Parathyroid adenoma (tissue), 2 donors: ENCODE results near the gene ELF5.

Source experiments
- H2AFZ ChIP-seq: fragments of 300-600 bp; sonication (generic); one replicate; pipeline ENCODE4 v1.7.0; 2017; ENCODE audit warnings: antibody characterized with exemption, mild to moderate bottlenecking
- H3K27ac ChIP-seq: fragments of 300-600 bp; sonication (generic); one replicate; pipeline ENCODE4 v1.7.0; 2017
- H3K27me3 ChIP-seq: fragments of 300-600 bp; sonication (generic); one replicate; pipeline ENCODE4 v1.7.0; 2017; ENCODE audit warnings: low read length; ENCODE audit not compliant: control insufficient read depth, insufficient read depth
- H3K36me3 ChIP-seq: fragments of 300-600 bp; sonication (generic); one replicate; pipeline ENCODE4 v1.7.0; 2017; ENCODE audit warnings: low read length; ENCODE audit not compliant: control insufficient read depth, insufficient read depth
- H3K4me1 ChIP-seq: fragments of 300-600 bp; sonication (generic); one replicate; pipeline ENCODE4 v1.7.0; 2017; ENCODE audit warnings: control low read depth
- H3K4me2 ChIP-seq: fragments of 300-600 bp; sonication (generic); one replicate; pipeline ENCODE4 v1.7.0; 2017; ENCODE audit warnings: low read length
- H3K4me3 ChIP-seq: fragments of 300-600 bp; sonication (generic); one replicate; pipeline ENCODE4 v1.7.0; 2017; ENCODE audit warnings: low read depth, low read length
- H3K79me2 ChIP-seq: fragments of 300-600 bp; sonication (generic); one replicate; pipeline ENCODE4 v1.7.0; 2017; ENCODE audit warnings: control low read depth
- H3K9ac ChIP-seq: fragments of 300-600 bp; sonication (generic); one replicate; pipeline ENCODE4 v1.7.0; 2017; ENCODE audit warnings: mild to moderate bottlenecking
- H3K9me3 ChIP-seq: fragments of 300-600 bp; sonication (generic); one replicate; pipeline ENCODE4 v1.7.0; 2017; ENCODE audit warnings: low read length; ENCODE audit not compliant: control insufficient read depth
- CTCF ChIP-seq: fragments of 300-600 bp; sonication (generic); IDR thresholded peaks from one replicate; pipeline ENCODE4 v1.7.0; 2017; ENCODE audit warnings: antibody characterized with exemption, mild to moderate bottlenecking
- donor health status: primary hyperparathyroidism.

The ELF5 gene

GRCh38 chr11:34431979-34432378, 81.6 kb downstream of the ELF5 start:
- Histone ChIP-seq H3K4me3 (no peak overlapping the region), H3K4me1 (no peaks in the 10 kb centered on the region), H3K4me2 (no peak overlapping the region), H3K27me3 (no peaks in the 10 kb centered on the region), H3K9ac (no peak overlapping the region), H3K9me3 (no peaks in the 10 kb centered on the region), H3K27ac (no peak overlapping the region), H3K79me2 (no peaks in the 10 kb centered on the region), H2AFZ (no peak overlapping the region), H3K36me3 (no peaks in the 10 kb centered on the region)
- no peak for TF ChIP-seq CTCF
